Stimulated activated CD8-positive, alpha-beta memory T cell treated with anti-CD3 and anti-CD28 coated beads, Interleukin-4, amount 100 ng/mL, for 1 hour (primary cell): ENCODE data around the gene GABRA5.

ENCODE experiments used
- DNase-seq, 2 donors: peaks; one replicate each; pipeline ENCODE4 v3.0.0-alpha.2; 2020; ENCODE audit warnings: low read depth in 2 of 2, low spot score in 1 of 2

The GABRA5 gene

DNA sequence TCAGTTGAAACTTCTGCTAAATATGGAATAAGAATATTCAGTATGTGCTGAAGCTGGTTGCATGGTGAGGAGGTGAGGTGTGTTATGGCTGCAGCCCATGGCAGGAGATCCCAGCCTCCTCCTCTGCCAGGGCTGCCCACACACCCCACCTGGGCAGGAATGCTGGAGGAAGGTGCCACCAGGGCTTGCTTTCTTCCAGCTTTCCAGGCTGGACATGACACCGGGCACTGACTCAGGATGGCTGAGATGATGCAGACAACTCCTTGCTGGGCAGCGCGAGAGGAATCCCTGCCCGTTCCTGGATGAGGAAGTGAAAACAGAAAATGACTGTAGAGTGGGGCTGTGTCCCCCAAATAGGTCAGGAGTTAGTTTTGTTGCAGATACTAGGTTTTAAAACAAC is 118.2 kb downstream of the GABRA5 start:
- no peak for DNase-seq

DNA sequence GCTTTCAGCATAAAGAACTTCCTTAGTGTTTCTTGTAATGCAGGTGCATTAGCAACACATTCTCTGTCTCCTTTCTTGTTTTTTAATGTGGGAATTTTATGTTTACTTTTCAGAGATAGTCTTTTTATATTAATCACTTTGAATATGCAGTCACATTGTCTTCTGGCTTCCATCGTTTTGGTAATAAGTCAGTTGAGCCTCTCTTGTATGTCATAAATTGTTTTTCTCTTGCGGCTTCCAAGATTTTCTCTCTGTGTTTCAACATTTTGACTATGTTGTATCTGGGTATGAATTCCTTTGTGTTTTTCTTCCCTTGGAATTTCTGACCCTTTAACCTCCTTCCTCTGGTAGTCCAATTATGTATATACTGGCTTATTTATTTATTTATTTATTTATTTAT is 129.4 kb downstream of the GABRA5 start:
- DNase-seq = no peak
